OCI-LY7 (cell line): ENCODE results near the gene OXSR1. TPM values are rescaled to one million over a fixed set of nuclear protein-coding genes. Genes with fewer than 3 reads are reported as not detected.

Experiments
- BruUV-seq: library from RNA; stranded (reverse); fragments of 400-500 nt; replicated peaks from 2 replicates; lab custom pipeline; 2021; lab: Mats Ljungman, UMichigan
- CTCF ChIA-PET: fragments of 300-600 bp; sonication (Branson Sonifier 250); formaldehyde crosslinking; loops from one replicate; lab custom pipeline; 2022; ENCODE audit warnings: antibody characterized with exemption; ENCODE audit not compliant: unreplicated experiment; lab: Charles Lee
- POLR2A ChIA-PET: fragments of 300-600 bp; sonication (Branson Sonifier 250); formaldehyde crosslinking; loops from one replicate; lab custom pipeline; 2022; ENCODE audit warnings: antibody characterized with exemption; lab: Charles Lee
- DNase-seq: peaks from one replicate; pipeline ENCODE4 v3.0.0-alpha.2; 2015; ENCODE audit warnings: low spot score
- H2AFZ ChIP-seq: fragments of 200-600 bp; sonication (generic), shearing (Covaris generic); 2 replicates; pipeline ENCODE4 v1.6.1; 2014; ENCODE audit warnings: mild to moderate bottlenecking, antibody characterized with exemption, low read length, moderate library complexity
- H3K27ac ChIP-seq: fragments of 200-600 bp; sonication (generic); 2 replicates; pipeline ENCODE4 v1.5.1; 2014; ENCODE audit warnings: mixed run types, low read depth, mild to moderate bottlenecking, moderate library complexity, low read length, inconsistent platforms; ENCODE audit not compliant: poor library complexity, severe bottlenecking
- H3K36me3 ChIP-seq: fragments of 200-600 bp; sonication (generic); 2 replicates; pipeline ENCODE4 v1.6.1; 2014; ENCODE audit warnings: mild to moderate bottlenecking, antibody characterized with exemption, low read length, moderate library complexity, mixed read lengths; ENCODE audit not compliant: insufficient read depth
- H3K4me1 ChIP-seq: fragments of 200-600 bp; sonication (generic); 2 replicates; pipeline ENCODE4 v1.5.1; 2014; ENCODE audit warnings: mild to moderate bottlenecking, low read length; ENCODE audit not compliant: insufficient read depth, poor library complexity, severe bottlenecking
- H3K4me2 ChIP-seq: fragments of 200-600 bp; sonication (generic); 2 replicates; pipeline ENCODE4 v1.6.1; 2014; ENCODE audit warnings: mild to moderate bottlenecking, low read length
- H3K4me3 ChIP-seq: fragments of 200-600 bp; sonication (generic); 2 replicates; pipeline ENCODE4 v1.5.1; 2014; ENCODE audit warnings: mild to moderate bottlenecking, low read depth, low read length; ENCODE audit not compliant: poor library complexity, severe bottlenecking
- H3K79me2 ChIP-seq: fragments of 200-600 bp; sonication (generic); 2 replicates; pipeline ENCODE4 v1.6.1; 2016; ENCODE audit warnings: low read depth, mild to moderate bottlenecking, low read length, moderate library complexity, mixed read lengths; ENCODE audit not compliant: insufficient read depth
- H3K9me2 ChIP-seq: fragments of 200-600 bp; sonication (generic); 2 replicates; pipeline ENCODE4 v1.6.1; 2016; ENCODE audit warnings: mild to moderate bottlenecking, low read length, mixed read lengths; ENCODE audit not compliant: insufficient read depth
- H3K9me3 ChIP-seq: fragments of 200-600 bp; sonication (generic); 2 replicates; pipeline ENCODE4 v1.6.1; 2014; ENCODE audit warnings: mild to moderate bottlenecking, mixed run types, low read length, mixed read lengths
- H4K20me1 ChIP-seq: fragments of 200-600 bp; sonication (generic); 2 replicates; pipeline ENCODE4 v1.6.1; 2014; ENCODE audit warnings: mild to moderate bottlenecking, antibody characterized with exemption, low read length, moderate library complexity, mixed read lengths; ENCODE audit not compliant: insufficient read depth
- CTCF ChIP-seq: fragments of 200-600 bp; sonication (generic); conservative IDR thresholded peaks from 2 replicates; pipeline ENCODE4 v1.5.1; 2014; ENCODE audit warnings: mild to moderate bottlenecking, antibody characterized with exemption, low read length, moderate library complexity, mixed read lengths
- EZH2phosphoT487 ChIP-seq: fragments of 200-600 bp; sonication (generic); IDR thresholded peaks from 2 replicates; pipeline ENCODE4 v1.6.1; 2018; ENCODE audit warnings: low read depth, borderline replicate concordance, mild to moderate bottlenecking, mixed run types, antibody characterized with exemption, low read length, moderate library complexity, mixed read lengths
- intact Hi-C: fragments of 100-400 bp; cut with micrococcal nuclease; formaldehyde crosslinking; loops from one replicate; pipeline ENCODE4 v1.10.0; 2022; ENCODE audit not compliant: unreplicated experiment
- total RNA-seq, 2 experiments: library from RNA; depleted of rRNA in 1 of 2; stranded (reverse); fragments of >200 nt in 1 of 2; shearing (Covaris generic) in 1 of 2; gene quantifications; 2 replicates each; pipeline ENCODE4 v1.2.3, GENCODE V29; 2014 to 2022

Gene OXSR1
- total RNA-seq, 2 experiments from 2014 or later, result 21.4 to 43.7 TPM

- Histone ChIP-seq H4K20me1 (no peaks in the 10 kb centered on the region; the same call in 1 of the 2 replicates), H3K4me3 (no peak overlapping the region), H3K9me3 (no peaks in the 10 kb centered on the region), H3K4me2 (peak overlapping the region; percentile 86; the same call in 1 of the 2 replicates), H3K27ac (no peak overlapping the region), H3K36me3 (peaks cover 20% of the 10 kb centered on the region), H3K79me2 (peaks cover 14% of the 10 kb centered on the region; the same call in 1 of the 2 replicates), H3K9me2 (no peaks in the 10 kb centered on the region), H2AFZ (no peak overlapping the region), H3K4me1 (peaks cover 24% of the 10 kb centered on the region)
- DNase-seq, result no peak
- BruUV-seq, result no TSS peak
- TF ChIP-seq EZH2phosphoT487 (no peak), CTCF (no peak)
- ChIA-PET CTCF (no interaction called here), POLR2A (interaction anchor here (0.9 to 4.8 kb wide), 2 partner anchors 12 to 25 kb away, joined by 3 to 42 read pairs; partner anchors contain the start of gene OXSR1)
- intact Hi-C loops, result no loop called here
These were observed 24.8 kb upstream of the OXSR1 start for GRCh38 chr3:38140326-38141172.

GRCh38 chr3:38141173-38141951 lies 24.0 kb upstream of the OXSR1 start:
- H2AFZ ChIP-seq, result no peak overlapping the region
- H3K4me1 ChIP-seq, result peaks cover 17% of the 10 kb centered on the region
- CTCF ChIA-PET, result no interaction called here
- no peak for DNase-seq
- no peak overlapping the region for H3K4me3 ChIP-seq
- no peaks in the 10 kb centered on the region for H3K9me2 ChIP-seq
- H3K36me3 ChIP-seq, result peaks cover 20% of the 10 kb centered on the region
- peaks cover 6% of the 10 kb centered on the region; the same call in 1 of the 2 replicates for H3K79me2 ChIP-seq
- no peak overlapping the region for H3K27ac ChIP-seq
- POLR2A ChIA-PET, result no interaction called here
- no peaks in the 10 kb centered on the region; the same call in 1 of the 2 replicates for H4K20me1 ChIP-seq
- H3K4me2 ChIP-seq, result no peak overlapping the region
- H3K9me3 ChIP-seq, result peaks cover 2% of the 10 kb centered on the region
- BruUV-seq, result no TSS peak
- intact Hi-C loops, result no loop called here
- TF ChIP-seq CTCF, result no peak
- TF ChIP-seq EZH2phosphoT487, result no peak
